ENCODE results near the gene GPN1.
A peak's percentile ranks its signal among the peaks of the same experiment; 100 is the strongest.
"Not testable (repeated sequence)": the region's sequence is repeated elsewhere in the genome, so short reads cannot be mapped to it uniquely, and the experiment has no call there.

GPN1 gene

DNA sequence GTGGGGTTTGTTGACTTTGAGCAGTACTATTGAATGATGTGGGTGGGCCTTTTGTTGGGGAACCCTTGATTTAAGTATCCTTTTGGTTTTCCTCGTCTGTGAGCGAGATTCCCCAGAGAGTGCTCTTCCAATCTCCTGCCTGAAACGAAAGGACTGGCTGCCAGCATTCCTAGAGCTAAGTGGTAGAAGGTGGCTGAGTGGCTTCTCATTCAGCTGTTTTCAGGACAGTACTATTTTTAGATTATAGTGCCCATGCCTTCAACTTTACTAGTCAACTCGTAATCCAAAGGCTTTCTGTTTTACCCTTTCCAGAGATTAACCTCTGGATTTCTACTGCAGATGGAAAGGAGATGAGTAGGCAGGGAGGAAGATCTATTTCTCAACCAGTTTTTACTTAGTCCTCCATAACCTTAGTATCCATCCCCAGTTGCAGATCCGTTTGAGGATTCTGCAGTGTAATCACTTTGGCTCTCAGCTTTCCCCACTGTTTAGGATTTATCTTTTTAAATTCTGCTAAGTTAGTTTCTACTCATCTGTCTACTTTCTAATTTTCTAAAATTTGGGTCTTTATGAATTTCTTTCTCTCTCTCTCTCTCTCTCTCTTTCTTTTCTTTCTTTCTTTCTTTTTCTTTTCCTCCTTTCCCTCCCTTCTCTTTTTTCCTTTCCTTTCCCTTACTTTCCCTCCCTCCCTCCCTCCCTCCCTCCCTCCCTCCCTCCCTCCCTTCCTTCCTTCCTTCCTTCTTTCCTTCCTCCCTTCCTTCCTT is 44.1 kb downstream of the GPN1 start:
- DNase-seq: no peak

DNA sequence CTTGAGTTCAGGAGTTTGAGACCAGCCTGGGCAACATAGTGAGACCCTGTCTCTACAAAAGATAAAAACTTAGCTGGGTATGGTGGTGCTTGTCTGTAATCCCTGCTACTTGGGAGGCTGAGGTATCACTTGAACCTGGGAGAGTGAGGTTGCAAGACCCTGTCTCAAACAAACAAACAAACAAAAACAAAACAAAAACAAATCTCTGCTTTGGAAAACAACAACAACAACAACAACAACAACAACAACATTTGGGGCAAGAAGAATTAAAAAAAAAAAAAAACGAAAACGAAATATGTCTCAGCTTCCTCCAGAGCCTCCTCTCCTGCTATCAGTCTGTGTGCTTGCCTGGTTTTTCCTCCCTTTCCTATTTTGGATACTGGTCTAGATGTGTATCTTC is 51.7 kb downstream of the GPN1 start:
- DNase-seq: no peak

DNA sequence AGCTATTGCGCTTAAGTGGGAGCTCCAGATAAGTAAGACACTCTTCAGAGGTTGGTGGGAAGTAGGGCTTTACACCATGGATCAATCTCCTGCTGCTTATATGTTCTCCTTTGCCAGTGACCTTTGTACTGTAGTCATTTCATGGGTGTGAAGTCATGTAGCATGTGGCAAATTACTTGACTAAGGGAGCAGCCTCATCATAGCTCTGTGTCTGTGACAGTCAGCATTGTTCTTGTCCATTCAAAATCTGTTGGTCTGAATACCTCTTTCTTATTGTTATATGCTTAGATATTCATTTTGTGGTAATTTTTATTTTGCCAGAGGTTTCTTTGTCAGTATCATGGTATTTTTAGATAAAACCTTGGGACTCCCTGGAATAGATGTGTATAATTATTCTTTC is 53.0 kb downstream of the GPN1 start:
- no peak for DNase-seq

DNA sequence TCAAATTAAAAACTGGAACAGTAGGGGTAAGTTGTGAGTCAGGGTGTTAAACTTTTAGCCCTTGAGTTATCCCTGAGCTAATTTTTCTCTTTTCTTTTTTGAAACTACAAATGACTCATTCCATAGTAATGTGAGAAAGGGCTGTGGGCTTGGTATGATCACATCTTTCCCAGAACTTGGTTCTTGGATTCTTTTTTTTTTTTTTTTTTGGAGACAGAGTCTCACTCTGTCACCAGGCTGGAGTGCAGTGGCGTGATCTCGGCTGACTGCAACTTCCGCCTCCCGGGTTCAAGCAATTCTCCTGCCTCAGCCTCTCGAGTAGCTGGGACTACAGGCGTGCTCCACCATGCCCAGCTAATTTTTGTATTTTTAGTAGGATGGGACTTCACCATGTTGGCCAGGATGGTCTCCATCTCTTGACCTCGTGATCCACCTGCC is 53.5 kb downstream of the GPN1 start:
- DNase-seq: not testable (repeated sequence)

DNA sequence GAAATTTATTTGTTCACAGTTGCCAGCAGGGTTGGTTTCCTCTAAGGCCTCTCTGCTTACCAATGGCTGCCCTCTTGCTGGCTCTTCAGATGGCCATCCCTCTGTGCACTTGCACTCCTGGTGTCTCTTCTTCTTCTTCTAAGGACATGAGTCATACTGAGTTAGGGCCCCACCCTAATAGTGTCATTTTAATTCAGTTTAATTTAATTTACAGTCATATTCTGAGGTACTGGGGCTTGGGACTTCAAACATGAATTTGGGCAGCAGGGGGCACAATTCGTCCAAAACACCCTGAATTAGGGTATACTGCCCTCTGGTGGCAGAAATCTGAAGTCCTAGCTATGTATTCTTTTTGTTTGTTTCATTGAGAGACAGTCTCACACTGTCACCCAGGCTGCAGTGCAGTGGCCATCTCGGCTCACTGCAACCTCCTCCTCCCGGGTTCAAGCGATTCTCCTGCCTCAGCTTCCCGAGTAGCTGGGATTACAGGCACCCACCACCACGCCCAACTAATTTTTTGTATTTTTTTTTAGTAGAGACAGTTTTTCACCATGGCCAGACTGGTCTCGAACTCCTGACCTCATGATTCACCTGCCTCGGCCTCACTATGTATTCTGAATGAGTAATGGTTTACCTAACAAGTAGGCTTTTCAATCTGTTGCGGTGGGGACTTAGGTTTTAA is 54.7 kb downstream of the GPN1 start:
- DNase-seq: peak; percentile 78

DNA sequence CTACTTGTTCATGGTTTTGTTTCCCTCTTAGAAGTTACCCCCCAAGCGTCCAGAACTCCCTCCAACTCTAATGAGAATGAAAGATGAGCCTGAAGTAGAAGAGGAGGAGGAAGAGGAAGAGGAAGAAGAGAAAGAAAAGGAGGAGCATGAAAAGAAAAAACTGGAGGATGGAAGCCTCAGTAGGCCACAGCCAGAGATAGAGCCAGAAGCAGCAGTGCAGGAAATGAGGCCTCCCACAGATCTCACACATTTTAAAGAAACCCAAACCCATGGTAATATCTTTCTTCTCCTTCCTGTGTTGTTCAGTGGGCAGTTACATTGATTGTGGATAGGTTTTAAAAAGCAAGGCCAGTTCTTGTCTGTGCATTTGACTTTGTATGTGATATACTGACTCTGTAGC is 56.2 kb downstream of the GPN1 start:
- DNase-seq: not testable (repeated sequence)

DNA sequence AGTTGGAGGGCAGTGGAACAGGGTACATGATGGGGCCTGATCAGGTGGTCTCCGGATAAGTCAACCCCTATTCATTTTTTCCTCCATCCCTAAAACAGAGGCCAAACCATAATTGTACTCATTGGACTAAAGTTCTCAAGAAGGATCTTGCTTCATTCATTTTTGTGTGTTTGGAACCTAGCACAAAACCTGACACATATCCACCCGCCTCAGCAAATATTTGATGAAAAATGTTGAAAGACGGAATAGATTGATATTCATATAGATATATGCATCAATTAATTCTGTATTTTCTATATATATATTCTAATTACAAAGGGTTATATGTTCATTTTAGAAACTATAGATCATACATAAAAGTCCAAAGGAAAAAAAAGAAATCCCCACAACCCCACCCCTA is 56.7 kb downstream of the GPN1 start:
- DNase-seq: no peak

DNA sequence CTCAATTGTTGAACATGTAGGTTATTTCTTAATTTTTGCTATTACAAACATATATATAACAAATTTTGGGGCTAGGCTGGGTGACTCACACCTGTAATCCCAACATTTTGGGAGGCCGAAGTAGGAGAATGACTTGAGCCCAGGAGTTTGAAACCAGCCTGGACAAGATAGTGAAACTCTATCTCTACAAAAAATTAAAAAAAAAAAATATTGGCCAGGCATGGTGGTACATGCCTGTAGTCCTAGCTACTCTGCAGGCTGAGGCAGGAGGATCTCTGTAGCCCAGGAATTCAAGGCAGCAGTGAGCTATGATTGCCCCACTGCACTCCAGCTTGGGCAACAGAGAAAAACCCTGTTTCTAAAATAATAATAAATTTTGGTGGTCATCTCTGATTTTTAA is 58.4 kb downstream of the GPN1 start:
- no peak for DNase-seq

DNA sequence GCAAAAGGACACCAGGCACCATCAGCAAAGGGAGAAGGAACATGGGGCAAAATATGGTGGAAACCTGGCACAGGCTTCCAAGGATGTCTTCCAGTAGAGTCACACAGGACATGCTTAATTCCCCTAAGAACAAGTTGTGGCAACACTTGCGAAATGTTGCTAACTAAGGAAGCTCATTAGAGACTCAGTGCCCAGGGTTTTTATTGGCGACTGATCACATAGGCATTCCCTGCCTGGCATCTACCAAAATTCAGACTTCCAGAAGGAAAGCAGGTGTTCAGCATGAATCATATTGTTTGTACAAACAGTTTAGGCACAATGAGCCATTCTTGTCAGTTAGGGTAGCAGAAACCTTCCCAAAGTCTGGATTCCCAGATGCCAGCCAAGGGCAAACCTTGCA is 60.6 kb downstream of the GPN1 start:
- DNase-seq: no peak

DNA sequence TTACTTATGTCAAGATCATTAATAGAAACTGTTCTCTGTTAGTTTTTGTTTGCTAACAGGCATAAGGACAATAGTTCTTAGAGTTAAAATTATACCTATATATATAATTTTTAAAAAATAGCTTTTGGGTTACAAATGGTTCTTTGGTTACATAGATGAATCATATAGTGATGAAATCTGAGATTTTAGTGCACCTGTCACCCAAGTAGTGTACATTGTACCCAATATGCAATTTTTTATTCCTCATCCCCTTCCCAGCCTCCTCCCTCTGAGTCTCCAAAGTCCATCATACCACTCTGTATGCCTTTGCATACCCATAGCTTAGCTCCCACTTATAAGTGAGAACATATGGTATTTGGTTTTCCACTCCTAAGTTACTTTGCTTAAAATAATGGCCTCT is 61.2 kb downstream of the GPN1 start:
- no peak for DNase-seq

DNA sequence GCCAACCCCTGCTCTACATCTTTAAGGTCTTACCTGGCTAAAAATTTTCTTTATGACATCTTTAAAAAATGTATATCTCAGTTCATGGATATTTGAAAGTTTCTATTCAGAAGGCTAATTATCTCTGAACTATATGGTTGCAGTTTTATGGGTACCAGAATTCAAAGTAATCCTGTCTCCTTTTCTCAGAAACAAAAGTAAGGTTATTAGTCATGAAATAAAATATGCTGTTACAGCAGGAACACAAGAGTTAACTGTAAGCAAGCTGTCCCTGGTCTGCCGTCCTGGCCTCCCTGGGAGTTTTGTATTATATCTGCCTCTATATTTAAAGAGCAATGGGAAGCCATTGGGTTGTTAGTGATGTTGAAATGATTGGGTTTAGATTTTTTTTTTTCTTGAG is 68.8 kb downstream of the GPN1 start:
- DNase-seq: no peak

Data from midbrain (tissue), 1 donor.